ENCODE results near the gene TMEM53.

DNA sequence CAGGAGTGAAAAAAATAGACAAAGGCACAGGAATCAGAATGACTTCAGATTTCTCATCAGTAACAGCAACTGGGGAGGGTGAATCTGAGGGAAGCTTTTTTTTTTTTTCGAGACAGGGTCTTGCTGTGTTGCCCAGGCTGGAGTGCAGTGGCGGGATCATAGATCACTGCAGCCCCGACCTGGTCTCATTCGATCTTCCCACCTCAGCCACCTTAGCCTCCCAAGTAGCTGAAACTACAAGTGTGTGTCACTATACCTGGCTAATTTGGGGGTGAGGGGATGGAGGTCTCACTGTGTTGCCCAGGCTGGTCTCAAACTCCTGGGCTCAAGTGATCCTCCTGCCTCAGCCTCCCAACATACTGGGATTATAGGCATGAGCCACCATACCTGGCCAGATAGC is 10.9 kb upstream of the TMEM53 start:
- TF ChIP-seq, protein P1, sequence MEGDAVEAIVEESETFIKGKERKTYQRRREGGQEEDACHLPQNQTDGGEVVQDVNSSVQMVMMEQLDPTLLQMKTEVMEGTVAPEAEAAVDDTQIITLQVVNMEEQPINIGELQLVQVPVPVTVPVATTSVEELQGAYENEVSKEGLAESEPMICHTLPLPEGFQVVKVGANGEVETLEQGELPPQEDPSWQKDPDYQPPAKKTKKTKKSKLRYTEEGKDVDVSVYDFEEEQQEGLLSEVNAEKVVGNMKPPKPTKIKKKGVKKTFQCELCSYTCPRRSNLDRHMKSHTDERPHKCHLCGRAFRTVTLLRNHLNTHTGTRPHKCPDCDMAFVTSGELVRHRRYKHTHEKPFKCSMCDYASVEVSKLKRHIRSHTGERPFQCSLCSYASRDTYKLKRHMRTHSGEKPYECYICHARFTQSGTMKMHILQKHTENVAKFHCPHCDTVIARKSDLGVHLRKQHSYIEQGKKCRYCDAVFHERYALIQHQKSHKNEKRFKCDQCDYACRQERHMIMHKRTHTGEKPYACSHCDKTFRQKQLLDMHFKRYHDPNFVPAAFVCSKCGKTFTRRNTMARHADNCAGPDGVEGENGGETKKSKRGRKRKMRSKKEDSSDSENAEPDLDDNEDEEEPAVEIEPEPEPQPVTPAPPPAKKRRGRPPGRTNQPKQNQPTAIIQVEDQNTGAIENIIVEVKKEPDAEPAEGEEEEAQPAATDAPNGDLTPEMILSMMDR (IDR thresholded peaks at IDR 0.05; ENCODE audit: low read length): no peak
- TF ChIP-seq EZH2phosphoT487 (IDR thresholded peaks at IDR 0.05; ENCODE audit: low read length) (no peak), EZH2 (optimal IDR thresholded peaks at IDR 0.05; ENCODE audit: low read depth, low read length) (no peak)

Data from MM.1S (cell line).